Smooth muscle cell of the brain vasculature (primary cell): ENCODE measurements around the gene LRRC51.

Experiments used
- DNase-seq: peaks from one replicate; pipeline ENCODE4 v3.0.0-alpha.2; 2012; ENCODE audit warnings: low read depth, low spot score

Gene LRRC51

GRCh38 chr11:72070491-72070890, 10.2 kb upstream of the LRRC51 start:
- no peak for DNase-seq

- no peak for DNase-seq
Observed at GRCh38 chr11:72072348-72072747, 8.3 kb upstream of the LRRC51 start.

- no peak for DNase-seq
Observed at GRCh38 chr11:72075109-72075508, 5.5 kb upstream of the LRRC51 start.

- no peak for DNase-seq
Observed at GRCh38 chr11:72075756-72076155, 4.9 kb upstream of the LRRC51 start.

GRCh38 chr11:72078477-72078876, 2.2 kb upstream of the LRRC51 start:
- DNase-seq, result no peak

GRCh38 chr11:72079819-72080325, 778 bp upstream of the LRRC51 start:
- no peak for DNase-seq

GRCh38 chr11:72081184-72081644, 564 bp downstream of the LRRC51 start:
- no peak for DNase-seq

GRCh38 chr11:72081821-72082453, 1.3 kb downstream of the LRRC51 start:
- DNase-seq, result no peak

GRCh38 chr11:72083414-72083813, 2.8 kb downstream of the LRRC51 start:
- no peak for DNase-seq

GRCh38 chr11:72084076-72084475, 3.4 kb downstream of the LRRC51 start:
- DNase-seq, result no peak

GRCh38 chr11:72084965-72085364, 4.3 kb downstream of the LRRC51 start:
- no peak for DNase-seq

- no peak for DNase-seq
Observed at GRCh38 chr11:72085621-72086351, 5.1 kb downstream of the LRRC51 start.

- DNase-seq, result no peak
Observed at GRCh38 chr11:72088076-72088808, 7.6 kb downstream of the LRRC51 start.

GRCh38 chr11:72091292-72091691, 10.6 kb downstream of the LRRC51 start:
- peak; percentile 29 for DNase-seq

- no peak for DNase-seq
Observed at GRCh38 chr11:72098741-72099140, 18.1 kb downstream of the LRRC51 start.

GRCh38 chr11:72100009-72100408, 19.4 kb downstream of the LRRC51 start:
- DNase-seq, result no peak

GRCh38 chr11:72100462-72100861, 19.8 kb downstream of the LRRC51 start:
- no peak for DNase-seq

GRCh38 chr11:72102162-72102561, 21.5 kb downstream of the LRRC51 start:
- no peak for DNase-seq

- no peak for DNase-seq
Observed at GRCh38 chr11:72102631-72102945, 21.9 kb downstream of the LRRC51 start.

GRCh38 chr11:72102946-72103753, 22.5 kb downstream of the LRRC51 start, which contains the start of gene LAMTOR1:
TSS of gene LAMTOR1 (minus strand) at chr11:72103297. CDS start at chr11:72103224, 73 bp downstream.
- peak; percentile 99 for DNase-seq

- no peak for DNase-seq
Observed at GRCh38 chr11:72103754-72104167, 23.1 kb downstream of the LRRC51 start.

- DNase-seq, result no peak
Observed at GRCh38 chr11:72105888-72106287, 25.2 kb downstream of the LRRC51 start, which contains the start of gene TOMT. TSS of gene TOMT (plus strand) at chr11:72105924. CDS start at chr11:72105952, 28 bp downstream.
